Stomach (tissue), 4 donors: Measurements from ENCODE around the gene GDPD1.
"Not testable (repeated sequence)": the region's sequence is repeated elsewhere in the genome, so short reads cannot be mapped to it uniquely, and the experiment has no call there.

Experiments
- CTCF ChIP-seq, 7 experiments: fragments of 450-650 bp in 4 of 7; fragments of 200-600 bp in 3 of 7; sonication (generic) in 3 of 7; IDR thresholded peaks; one replicate each; pipeline ENCODE4 v1.5.1; 2016 to 2019; ENCODE audit warnings: antibody characterized with exemption in 7 of 7, control low read depth in 2 of 7, mild to moderate bottlenecking in 1 of 7
- POLR2A ChIP-seq, 4 donors: fragments of 450-650 bp; IDR thresholded peaks; one replicate each; pipeline ENCODE4 v1.6.1; 2016; ENCODE audit warnings: antibody characterized with exemption in 4 of 4, control low read depth in 2 of 4, mild to moderate bottlenecking in 1 of 4, moderate library complexity in 1 of 4

GRCh38 chr17:59228588-59228987, 8.3 kb downstream of the GDPD1 start:
- not testable (repeated sequence) for TF ChIP-seq POLR2A, CTCF (IDR thresholded peaks at IDR 0.05)
